B cell (primary cell): ENCODE results near the gene OTOP3.

Source experiments
- CTCF ChIP-seq: fragments of 200-600 bp; IDR thresholded peaks from one replicate; pipeline ENCODE4 v1.8.0; 2022; ENCODE audit warnings: antibody characterized with exemption, mild to moderate bottlenecking
- EZH2 ChIP-seq: IDR thresholded peaks from 2 replicates; pipeline ENCODE4 v1.6.1; 2012; ENCODE audit warnings: borderline replicate concordance, low read depth, mild to moderate bottlenecking, moderate library complexity, low read length; ENCODE audit not compliant: insufficient read depth, poor library complexity, severe bottlenecking

DNA sequence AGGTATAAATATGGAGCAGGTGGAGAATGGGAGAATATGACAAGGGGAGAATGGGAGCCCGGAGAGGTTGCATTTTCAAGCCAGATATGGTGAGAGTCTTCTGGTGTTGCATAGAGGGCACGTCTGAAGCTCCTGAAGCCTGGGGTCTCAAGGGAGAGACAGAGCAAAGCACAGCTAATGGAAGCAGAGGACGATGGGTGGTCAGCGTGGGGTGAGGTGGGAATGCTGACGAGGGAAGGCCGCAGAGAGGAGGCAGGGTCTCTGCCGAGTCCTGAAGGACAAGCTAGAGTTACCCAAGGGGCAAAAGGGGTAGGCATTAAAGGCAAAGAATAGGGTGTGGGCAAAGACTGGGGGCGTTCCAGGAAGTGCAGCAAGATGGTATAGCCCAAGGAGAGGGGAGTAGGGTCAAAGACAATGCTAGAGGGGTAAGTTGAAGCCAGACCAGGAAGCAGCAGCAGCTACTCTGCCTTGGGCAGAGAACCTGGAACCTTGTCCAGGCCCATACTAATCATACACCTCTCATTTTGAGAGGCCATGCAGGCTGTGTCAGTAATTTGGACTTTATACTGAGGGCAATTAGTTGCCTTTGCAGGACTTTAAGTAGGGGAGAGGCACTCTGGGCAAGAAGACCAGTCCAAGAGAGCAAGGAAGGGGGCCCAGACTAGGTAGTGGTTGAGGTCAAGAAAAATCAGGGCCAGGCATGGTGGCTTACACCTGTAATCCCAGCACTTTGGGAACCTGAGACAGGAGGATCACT is 2.7 kb downstream of the OTOP3 start:
- TF ChIP-seq EZH2 (no peak), CTCF (no peak)
